ENCODE results near the gene PIK3C2G.

PIK3C2G gene

GRCh38 chr12:18551106-18551505 lies 289.8 kb downstream of the PIK3C2G start:
- TF ChIP-seq PAX5 (IDR thresholded peaks at IDR 0.05; ENCODE audit: insufficient read depth, low read length, severe bottlenecking): no peak
- no peak for TF ChIP-seq TAF1 (IDR thresholded peaks at IDR 0.05; ENCODE audit: low read depth, low read length)
- no peak for TF ChIP-seq SPI1 (IDR thresholded peaks at IDR 0.05; ENCODE audit: low read depth, low read length)
- no peak for TF ChIP-seq POU2F2 (IDR thresholded peaks at IDR 0.05; ENCODE audit: low read depth, low read length)
- no peak for TF ChIP-seq POLR2A (IDR thresholded peaks at IDR 0.05; ENCODE audit: low read depth, low read length)
- TF ChIP-seq POLR2AphosphoS5 (IDR thresholded peaks at IDR 0.05; ENCODE audit: low read depth, low read length): no peak
- DNase-seq (ENCODE audit: insufficient read length, low spot score) (no peak), FAIRE-seq (no peak)

- FAIRE-seq: no peak
- TF ChIP-seq POLR2AphosphoS5 (IDR thresholded peaks at IDR 0.05; ENCODE audit: low read depth, low read length) (no peak), POU2F2 (IDR thresholded peaks at IDR 0.05; ENCODE audit: low read depth, low read length) (no peak), POLR2A (IDR thresholded peaks at IDR 0.05; ENCODE audit: low read depth, low read length) (no peak), TAF1 (IDR thresholded peaks at IDR 0.05; ENCODE audit: low read depth, low read length) (no peak), PAX5 (IDR thresholded peaks at IDR 0.05; ENCODE audit: insufficient read depth, low read length, severe bottlenecking) (no peak), SPI1 (IDR thresholded peaks at IDR 0.05; ENCODE audit: low read depth, low read length) (no peak)
- no peak for DNase-seq (ENCODE audit: insufficient read length, low spot score)
Measured at GRCh38 chr12:18551701-18552100, 290.4 kb downstream of the PIK3C2G start.

GRCh38 chr12:18552829-18553228 lies 291.5 kb downstream of the PIK3C2G start:
- DNase-seq (ENCODE audit: insufficient read length, low spot score): no peak
- no peak for TF ChIP-seq TAF1 (IDR thresholded peaks at IDR 0.05; ENCODE audit: low read depth, low read length)
- no peak for TF ChIP-seq POLR2AphosphoS5 (IDR thresholded peaks at IDR 0.05; ENCODE audit: low read depth, low read length)
- no peak for TF ChIP-seq PAX5 (IDR thresholded peaks at IDR 0.05; ENCODE audit: insufficient read depth, low read length, severe bottlenecking)
- TF ChIP-seq POLR2A (IDR thresholded peaks at IDR 0.05; ENCODE audit: low read depth, low read length): no peak
- no peak for TF ChIP-seq POU2F2 (IDR thresholded peaks at IDR 0.05; ENCODE audit: low read depth, low read length)
- no peak for TF ChIP-seq SPI1 (IDR thresholded peaks at IDR 0.05; ENCODE audit: low read depth, low read length)
- FAIRE-seq: no peak

- no peak for TF ChIP-seq SPI1 (IDR thresholded peaks at IDR 0.05; ENCODE audit: low read depth, low read length)
- no peak for TF ChIP-seq POLR2AphosphoS5 (IDR thresholded peaks at IDR 0.05; ENCODE audit: low read depth, low read length)
- no peak for TF ChIP-seq PAX5 (IDR thresholded peaks at IDR 0.05; ENCODE audit: insufficient read depth, low read length, severe bottlenecking)
- no peak for TF ChIP-seq POLR2A (IDR thresholded peaks at IDR 0.05; ENCODE audit: low read depth, low read length)
- no peak for TF ChIP-seq TAF1 (IDR thresholded peaks at IDR 0.05; ENCODE audit: low read depth, low read length)
- DNase-seq (ENCODE audit: insufficient read length, low spot score): no peak
- FAIRE-seq: no peak
Measured at GRCh38 chr12:18556161-18556560, 294.8 kb downstream of the PIK3C2G start.

GRCh38 chr12:18559242-18559641 lies 297.9 kb downstream of the PIK3C2G start:
- DNase-seq (ENCODE audit: insufficient read length, low spot score): no peak
- TF ChIP-seq TAF1 (IDR thresholded peaks at IDR 0.05; ENCODE audit: low read depth, low read length) (no peak), PAX5 (IDR thresholded peaks at IDR 0.05; ENCODE audit: insufficient read depth, low read length, severe bottlenecking) (no peak), SPI1 (IDR thresholded peaks at IDR 0.05; ENCODE audit: low read depth, low read length) (no peak), POLR2A (IDR thresholded peaks at IDR 0.05; ENCODE audit: low read depth, low read length) (no peak), POLR2AphosphoS5 (IDR thresholded peaks at IDR 0.05; ENCODE audit: low read depth, low read length) (no peak), POU2F2 (IDR thresholded peaks at IDR 0.05; ENCODE audit: low read depth, low read length) (no peak)
- FAIRE-seq: no peak

GRCh38 chr12:18562531-18562930 lies 301.2 kb downstream of the PIK3C2G start:
- TF ChIP-seq POU2F2 (IDR thresholded peaks at IDR 0.05; ENCODE audit: low read depth, low read length): no peak
- no peak for TF ChIP-seq POLR2A (IDR thresholded peaks at IDR 0.05; ENCODE audit: low read depth, low read length)
- no peak for TF ChIP-seq POLR2AphosphoS5 (IDR thresholded peaks at IDR 0.05; ENCODE audit: low read depth, low read length)
- no peak for TF ChIP-seq SPI1 (IDR thresholded peaks at IDR 0.05; ENCODE audit: low read depth, low read length)
- TF ChIP-seq TAF1 (IDR thresholded peaks at IDR 0.05; ENCODE audit: low read depth, low read length): no peak
- no peak for TF ChIP-seq PAX5 (IDR thresholded peaks at IDR 0.05; ENCODE audit: insufficient read depth, low read length, severe bottlenecking)
- no peak for FAIRE-seq
- no peak for DNase-seq (ENCODE audit: insufficient read length, low spot score)

GRCh38 chr12:18564306-18564705 lies 303.0 kb downstream of the PIK3C2G start:
- no peak for TF ChIP-seq SPI1 (IDR thresholded peaks at IDR 0.05; ENCODE audit: low read depth, low read length)
- no peak for TF ChIP-seq POU2F2 (IDR thresholded peaks at IDR 0.05; ENCODE audit: low read depth, low read length)
- TF ChIP-seq POLR2A (IDR thresholded peaks at IDR 0.05; ENCODE audit: low read depth, low read length): no peak
- TF ChIP-seq PAX5 (IDR thresholded peaks at IDR 0.05; ENCODE audit: insufficient read depth, low read length, severe bottlenecking): no peak
- TF ChIP-seq POLR2AphosphoS5 (IDR thresholded peaks at IDR 0.05; ENCODE audit: low read depth, low read length): no peak
- no peak for TF ChIP-seq TAF1 (IDR thresholded peaks at IDR 0.05; ENCODE audit: low read depth, low read length)
- FAIRE-seq (no peak), DNase-seq (ENCODE audit: insufficient read length, low spot score) (no peak)

- FAIRE-seq: no peak
- no peak for TF ChIP-seq TAF1 (IDR thresholded peaks at IDR 0.05; ENCODE audit: low read depth, low read length)
- no peak for TF ChIP-seq SPI1 (IDR thresholded peaks at IDR 0.05; ENCODE audit: low read depth, low read length)
- no peak for TF ChIP-seq POU2F2 (IDR thresholded peaks at IDR 0.05; ENCODE audit: low read depth, low read length)
- TF ChIP-seq PAX5 (IDR thresholded peaks at IDR 0.05; ENCODE audit: insufficient read depth, low read length, severe bottlenecking): no peak
- no peak for TF ChIP-seq POLR2AphosphoS5 (IDR thresholded peaks at IDR 0.05; ENCODE audit: low read depth, low read length)
- no peak for TF ChIP-seq POLR2A (IDR thresholded peaks at IDR 0.05; ENCODE audit: low read depth, low read length)
- DNase-seq (ENCODE audit: insufficient read length, low spot score): no peak
Measured at GRCh38 chr12:18567787-18568186, 306.5 kb downstream of the PIK3C2G start.

GRCh38 chr12:18570543-18570942 lies 309.2 kb downstream of the PIK3C2G start:
- TF ChIP-seq POU2F2 (IDR thresholded peaks at IDR 0.05; ENCODE audit: low read depth, low read length) (no peak), TAF1 (IDR thresholded peaks at IDR 0.05; ENCODE audit: low read depth, low read length) (no peak), SPI1 (IDR thresholded peaks at IDR 0.05; ENCODE audit: low read depth, low read length) (no peak)
- FAIRE-seq (no peak), DNase-seq (ENCODE audit: insufficient read length, low spot score) (no peak)

- TF ChIP-seq POLR2A (IDR thresholded peaks at IDR 0.05; ENCODE audit: low read depth, low read length): no peak
- TF ChIP-seq POLR2AphosphoS5 (IDR thresholded peaks at IDR 0.05; ENCODE audit: low read depth, low read length): no peak
- TF ChIP-seq PAX5 (IDR thresholded peaks at IDR 0.05; ENCODE audit: insufficient read depth, low read length, severe bottlenecking): no peak
- TF ChIP-seq TAF1 (IDR thresholded peaks at IDR 0.05; ENCODE audit: low read depth, low read length): no peak
- no peak for DNase-seq (ENCODE audit: insufficient read length, low spot score)
Measured at GRCh38 chr12:18576104-18576626, 314.8 kb downstream of the PIK3C2G start.

More at GRCh38 chr12:18576104-18576626, 314.8 kb downstream of the PIK3C2G start:
- FAIRE-seq: no peak

All from GM12891 (cell line).